Nucleus accumbens (tissue), 56 donors: ENCODE results near the gene MEX3C.

Experiments
- DNase-seq, 56 donors: peaks; one replicate each; lab custom pipeline; 2025; lab: John Stamatoyannopoulos, UW

The MEX3C gene

GRCh38 chr18:51125976-51126375 is 71.5 kb downstream of the MEX3C start:
- no peak for DNase-seq
